IMR-90 (cell line): ENCODE results near the gene DSCAM.
A peak's percentile ranks its signal among the peaks of the same experiment; 100 is the strongest.

Source experiments
- CEBPB ChIP-seq: IDR thresholded peaks from 2 replicates; pipeline ENCODE4 v1.6.1; 2012; ENCODE audit warnings: low read depth, low read length, improper control_type of control experiment
- CTCF ChIP-seq: conservative IDR thresholded peaks from 2 replicates; pipeline ENCODE4 v1.5.1; 2012; ENCODE audit warnings: mild to moderate bottlenecking, low read depth, low read length, improper control_type of control experiment
- MAZ ChIP-seq: IDR thresholded peaks from 2 replicates; pipeline ENCODE4 v1.6.1; 2012; ENCODE audit warnings: low read depth, mild to moderate bottlenecking, low read length, improper control_type of control experiment, moderate library complexity, borderline replicate concordance
- MXI1 ChIP-seq: IDR thresholded peaks from 2 replicates; pipeline ENCODE4 v1.6.1; 2012; ENCODE audit warnings: low read depth, mild to moderate bottlenecking, low read length, moderate library complexity, borderline replicate concordance
- POLR2A ChIP-seq: IDR thresholded peaks from 2 replicates; pipeline ENCODE4 v1.6.1; 2012; ENCODE audit warnings: mild to moderate bottlenecking, low read depth, low read length
- SMC3 ChIP-seq: fragments of 150-350 bp; IDR thresholded peaks from 2 replicates; pipeline ENCODE4 v1.6.1; 2016; ENCODE audit warnings: low read depth, mild to moderate bottlenecking, antibody characterized with exemption, low read length, moderate library complexity

DNA sequence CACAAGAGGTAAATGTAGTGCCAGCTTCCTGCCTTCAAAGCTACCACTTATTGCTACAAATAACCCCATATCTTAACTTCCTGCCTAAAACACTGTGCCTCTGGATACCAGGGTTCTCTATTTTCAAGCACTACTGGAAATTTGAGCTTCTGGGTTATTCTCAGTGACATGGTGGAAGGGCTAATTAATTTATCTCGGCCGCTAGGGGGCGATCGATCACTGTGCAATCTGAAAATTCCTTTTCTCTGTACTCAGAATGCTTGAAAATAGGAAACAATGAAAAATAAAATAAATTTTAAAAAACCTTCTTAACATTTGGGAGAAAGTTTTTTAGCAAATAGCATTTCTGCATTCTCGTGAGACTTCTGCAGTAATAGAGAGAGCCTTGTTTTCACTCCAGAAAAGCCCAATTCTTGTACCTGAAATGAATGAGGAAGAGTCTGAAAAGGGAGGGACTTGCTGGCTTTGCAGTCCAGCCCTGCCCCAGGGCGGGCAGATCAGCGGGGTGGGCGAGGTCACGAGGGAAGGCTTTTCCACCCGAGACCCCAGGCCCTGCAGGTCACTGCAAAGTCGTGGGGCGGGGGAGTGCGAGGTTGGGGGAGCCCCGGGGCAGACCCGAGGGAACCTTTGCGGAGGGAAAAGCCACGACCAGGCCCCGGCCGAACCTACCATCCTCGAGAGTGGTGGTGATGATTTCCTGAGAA lies 703.0 kb downstream of the DSCAM start:
- TF ChIP-seq MXI1 = no peak
- peak; percentile 63 for TF ChIP-seq CTCF
- no peak for TF ChIP-seq POLR2A
- TF ChIP-seq MAZ = no peak
- peak; percentile 41; the same call in 1 of the 2 replicates for TF ChIP-seq SMC3
- TF ChIP-seq CEBPB = no peak
